GM21723 (cell line): ENCODE results near the gene ATP5F1A.
"Not testable (repeated sequence)": the region's sequence is repeated elsewhere in the genome, so short reads cannot be mapped to it uniquely, and the experiment has no call there.

ENCODE experiments used
- ATAC-seq: cut with Tn5 transposase; IDR thresholded peaks from one replicate; pipeline ENCODE4 v1.9.1; 2021; ENCODE audit warnings: mild to moderate bottlenecking, moderate library complexity; ENCODE audit not compliant: unreplicated experiment

The ATP5F1A gene

DNA sequence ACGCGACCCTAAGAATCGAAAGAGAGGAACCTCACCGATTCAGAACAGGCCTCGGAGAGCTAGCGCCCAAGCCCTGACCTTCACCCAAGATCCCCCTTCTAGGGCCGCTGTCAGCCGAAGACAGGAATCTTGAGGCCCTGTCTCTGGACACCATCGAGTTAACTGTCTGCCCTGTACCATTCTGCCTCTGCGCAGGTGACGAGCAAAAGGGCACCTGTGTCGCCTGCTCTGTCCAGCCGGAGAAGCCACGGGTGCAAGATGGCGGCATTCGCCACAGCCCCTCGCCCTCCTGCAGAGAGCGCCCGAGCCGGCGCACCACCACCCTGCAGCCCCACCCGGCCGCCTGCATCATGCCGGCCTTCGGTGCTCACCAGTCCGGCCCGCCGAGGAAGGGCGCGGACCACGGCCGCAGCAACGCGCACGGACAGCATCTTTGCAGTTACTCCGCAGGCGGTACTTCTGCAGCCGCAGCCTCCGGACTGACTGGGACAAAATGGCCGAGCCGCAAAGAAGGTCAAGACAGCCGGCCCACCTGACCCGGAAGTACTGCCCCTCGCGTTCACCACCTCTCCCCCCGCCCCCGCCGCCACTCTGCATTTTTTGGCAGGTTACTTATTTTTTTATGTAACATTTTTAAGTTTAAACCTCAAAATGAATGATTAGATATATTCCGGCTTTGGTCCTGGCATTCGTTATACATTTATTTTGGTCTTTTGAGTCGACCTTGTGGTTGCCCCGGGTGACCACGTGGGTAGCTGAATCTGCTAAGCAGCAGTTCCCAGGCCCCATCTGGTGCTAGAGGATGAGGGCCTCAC, at the start of gene ATP5F1A:
ATP5F1A (minus strand) TSS at position 496 of the 815 bp plus-strand sequence; CDS start at position 431, 65 bp downstream.
- ATAC-seq = peak; percentile 82

GRCh38 chr18:46141199-46141598, 43.1 kb upstream of the ATP5F1A start:
- ATAC-seq = no peak

GRCh38 chr18:46140173-46140572, 42.1 kb upstream of the ATP5F1A start:
- no peak for ATAC-seq

DNA sequence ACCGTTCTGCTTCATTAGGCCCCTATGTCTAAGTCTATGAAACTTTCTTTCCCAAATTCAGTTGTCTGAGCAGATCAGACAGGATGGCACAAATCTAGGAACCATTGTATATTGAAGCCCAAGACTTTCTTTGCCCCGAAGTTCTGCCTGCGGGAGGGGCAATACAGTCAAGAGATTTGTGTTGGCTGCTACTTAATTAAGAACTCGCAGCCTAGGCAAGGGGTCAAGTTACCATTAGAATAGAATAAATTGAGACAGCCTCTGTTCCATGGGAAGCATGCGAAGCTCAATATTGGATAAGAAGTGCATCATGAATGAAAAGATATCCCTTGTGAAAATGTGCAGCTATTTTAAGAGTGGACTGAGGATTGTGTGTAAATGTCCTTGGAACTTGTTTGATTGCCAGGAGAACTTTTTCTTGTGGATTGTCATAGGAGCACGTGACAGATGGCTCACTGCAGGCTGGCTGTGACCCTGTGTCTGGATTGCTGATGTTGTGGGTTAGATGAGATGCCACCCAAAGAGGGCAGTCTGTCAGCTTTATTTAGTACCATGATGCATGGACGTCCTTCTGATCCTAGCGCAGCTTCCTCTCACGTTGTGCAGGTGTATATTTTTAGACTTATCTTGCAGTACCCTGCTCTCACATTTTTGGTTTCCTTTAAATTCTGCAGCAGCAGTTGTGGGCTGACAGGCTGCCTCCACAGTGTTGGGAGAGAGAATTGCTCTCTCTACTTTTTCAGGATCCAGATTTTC, 37.0 kb upstream of the ATP5F1A start:
- ATAC-seq = no peak

DNA sequence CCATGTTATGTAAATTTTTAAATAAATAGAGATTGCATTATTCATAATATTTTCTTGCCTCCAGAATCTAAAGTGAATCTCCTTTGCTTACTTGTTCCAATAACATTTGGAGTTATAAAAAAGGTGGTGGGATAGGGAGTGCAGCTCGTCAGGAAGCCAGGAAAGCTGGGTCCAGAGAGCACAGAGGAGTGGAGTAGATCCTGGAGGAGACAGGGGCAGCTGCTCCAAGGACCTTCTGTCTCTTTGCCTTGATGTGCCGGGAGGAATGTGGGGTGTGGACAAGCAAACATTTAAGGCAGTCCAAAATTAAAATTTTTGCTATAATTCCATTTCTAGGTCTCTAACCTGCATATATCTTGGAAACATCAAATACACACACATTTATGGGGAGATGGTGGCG, 35.4 kb upstream of the ATP5F1A start:
- ATAC-seq = no peak

GRCh38 chr18:46130549-46130948, 32.5 kb upstream of the ATP5F1A start:
- not testable (repeated sequence) for ATAC-seq

- ATAC-seq = no peak
These were observed 32.0 kb upstream of the ATP5F1A start for GRCh38 chr18:46130061-46130460.

DNA sequence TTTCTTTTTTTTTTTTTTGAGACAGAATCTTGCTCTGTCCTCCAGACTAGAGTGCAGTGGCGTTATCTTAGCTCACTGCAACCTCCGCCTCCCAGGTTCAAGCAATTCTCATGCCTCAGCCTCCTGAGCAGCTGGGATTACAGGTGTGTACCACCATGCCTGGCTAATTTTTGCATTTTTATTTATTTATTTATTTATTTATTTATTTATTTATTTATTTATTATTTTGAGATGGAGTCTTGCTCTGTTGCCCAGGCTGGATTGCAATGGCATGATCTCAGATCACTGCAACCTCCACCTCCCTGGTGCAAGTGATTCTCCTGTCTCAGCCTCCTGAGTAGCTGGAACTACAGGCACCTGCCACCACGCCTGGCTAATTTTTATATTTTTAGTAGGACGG, 28.5 kb upstream of the ATP5F1A start:
- ATAC-seq = not testable (repeated sequence)

DNA sequence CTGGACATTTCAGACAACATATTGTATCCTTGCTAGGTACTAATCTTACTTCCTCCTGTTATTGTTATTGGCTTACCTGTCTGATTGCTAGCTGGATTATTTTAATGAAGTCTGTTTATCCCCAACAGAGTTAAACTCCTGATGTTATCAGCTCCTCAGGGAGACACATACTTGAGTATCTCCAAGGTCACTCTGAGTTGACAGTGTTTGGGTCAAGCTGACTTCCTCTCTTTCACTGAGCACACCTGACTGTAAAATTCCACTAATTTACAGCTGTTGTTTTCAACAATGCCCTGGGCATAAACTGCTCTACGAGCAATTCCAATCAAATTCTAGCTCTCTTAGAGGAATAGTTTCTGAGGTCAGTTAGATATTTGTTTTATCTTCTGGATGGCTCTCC, 15.7 kb upstream of the ATP5F1A start:
- ATAC-seq = no peak

DNA sequence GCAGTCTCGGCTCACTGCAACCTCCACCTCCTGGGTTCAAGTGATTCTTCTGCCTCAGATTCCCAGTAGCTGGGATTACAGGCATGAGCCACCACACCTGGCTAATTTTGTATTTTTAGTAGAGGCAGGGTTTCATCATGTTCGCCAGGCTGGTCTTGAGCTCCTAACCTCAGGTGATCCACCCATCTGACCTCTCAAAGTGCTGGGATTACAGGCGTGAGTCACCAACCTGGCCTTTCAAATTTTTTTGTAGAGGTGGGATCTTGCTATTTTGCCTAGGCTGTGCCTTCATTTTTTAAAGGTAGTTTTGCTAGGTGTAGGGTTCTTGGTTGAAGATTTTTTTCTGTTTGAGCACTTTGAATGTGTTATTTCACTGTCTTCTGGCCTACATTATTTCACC, 12.3 kb upstream of the ATP5F1A start:
- no peak for ATAC-seq

GRCh38 chr18:46109386-46109785, 11.3 kb upstream of the ATP5F1A start:
- no peak for ATAC-seq

GRCh38 chr18:46104128-46104911, 6.2 kb upstream of the ATP5F1A start, which contains the start of gene HAUS1:
TSS of gene HAUS1 (plus strand) at chr18:46104385. CDS start at chr18:46104412, 27 bp downstream.
- peak; percentile 93 for ATAC-seq

DNA sequence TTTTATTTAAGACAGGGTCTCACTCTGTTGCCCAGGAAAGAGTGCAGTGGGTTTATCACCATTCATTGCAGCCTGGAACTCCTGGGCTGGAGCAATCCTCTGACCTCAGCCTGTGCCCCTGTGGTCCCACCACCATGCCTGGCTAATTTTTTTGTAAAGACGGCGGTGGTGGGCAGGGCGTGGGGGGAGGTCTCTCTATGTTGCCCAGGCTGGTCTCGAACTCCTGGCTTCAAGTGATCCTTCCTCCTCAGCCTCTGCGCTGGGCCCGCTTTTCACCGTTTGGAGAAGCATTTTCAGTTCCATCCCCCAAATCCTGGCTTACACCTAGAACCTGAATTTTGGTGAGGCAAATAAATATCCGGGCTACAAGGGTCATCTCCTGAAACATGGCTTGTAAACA, 1.4 kb upstream of the ATP5F1A start:
- ATAC-seq = no peak

DNA sequence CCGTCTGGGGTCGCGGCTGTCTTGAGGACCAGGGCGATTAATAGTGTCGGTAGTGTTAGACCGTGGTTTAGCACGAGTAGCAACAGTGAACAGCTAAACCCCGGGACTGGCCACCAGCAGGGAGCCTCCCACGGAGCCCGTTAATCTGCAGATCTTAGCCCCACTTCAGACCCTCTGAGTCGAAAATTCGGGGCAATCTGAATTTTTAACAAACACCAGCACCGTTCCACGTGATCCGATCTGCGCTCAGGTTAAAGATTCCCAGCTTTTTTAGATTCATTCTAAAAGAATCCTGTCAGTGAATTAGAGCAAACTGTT, 479 bp upstream of the ATP5F1A start:
- ATAC-seq = no peak

DNA sequence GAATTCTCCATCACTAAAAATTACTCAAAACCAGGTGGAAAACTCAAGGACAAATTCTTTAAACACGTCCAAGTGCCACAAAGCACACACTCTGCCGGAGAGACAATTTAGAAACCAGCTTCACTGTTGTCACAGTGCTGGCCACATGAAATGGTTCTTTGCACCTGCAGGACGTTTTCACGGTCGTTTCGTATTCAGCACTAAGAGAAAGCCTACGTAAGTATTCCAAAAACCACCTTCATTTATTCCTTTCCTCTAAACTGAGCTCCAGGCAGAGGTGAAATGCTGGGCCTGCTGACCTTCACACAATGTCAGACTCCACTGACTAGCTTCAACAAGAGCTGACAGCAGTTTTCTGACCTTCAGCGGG, 680 bp downstream of the ATP5F1A start:
- ATAC-seq = peak; percentile 39

GRCh38 chr18:46096651-46097300, 1.3 kb downstream of the ATP5F1A start:
- ATAC-seq = no peak

DNA sequence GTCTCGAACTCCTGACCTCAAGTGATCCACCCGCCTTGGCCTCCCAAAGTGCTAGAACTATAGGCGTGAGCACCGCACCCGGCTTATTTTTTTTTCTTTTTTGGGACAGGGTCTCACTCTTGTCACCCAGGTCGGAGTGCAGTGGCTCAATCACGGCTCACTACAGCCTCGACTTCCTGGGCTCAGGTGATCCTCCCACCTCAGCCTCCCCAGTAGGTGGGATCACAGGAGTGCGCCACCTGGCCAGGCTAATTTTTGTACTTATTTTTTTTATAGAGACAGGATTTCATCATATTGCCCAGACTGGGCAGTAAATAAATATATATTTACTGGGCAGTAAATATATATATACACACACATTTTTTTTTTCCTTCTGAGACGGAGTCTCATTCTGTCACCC, 2.6 kb downstream of the ATP5F1A start:
- no peak for ATAC-seq

DNA sequence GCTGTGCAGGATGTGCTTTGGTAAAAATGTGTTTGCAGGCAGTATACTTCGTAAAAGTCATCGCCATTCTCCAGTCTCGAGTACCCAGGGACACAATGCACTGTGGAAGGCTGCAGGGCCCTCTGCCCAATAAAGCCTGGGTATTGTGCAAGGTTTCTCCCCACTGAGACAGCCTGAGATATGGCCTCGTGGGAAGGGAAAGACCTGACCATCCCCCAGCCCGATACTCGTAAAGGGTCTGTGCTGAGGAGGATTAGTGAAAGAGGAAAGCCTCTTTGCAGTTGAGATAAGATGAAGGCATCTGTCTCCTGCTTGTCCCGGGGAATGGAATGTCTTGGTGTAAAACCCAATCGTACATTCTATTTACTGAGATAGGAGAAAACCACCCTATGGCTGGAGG, 9.6 kb downstream of the ATP5F1A start:
- ATAC-seq = not testable (repeated sequence)

GRCh38 chr18:46084431-46084830, 13.7 kb downstream of the ATP5F1A start:
- no peak for ATAC-seq

GRCh38 chr18:46080156-46080555, 17.9 kb downstream of the ATP5F1A start:
- no peak for ATAC-seq

GRCh38 chr18:46079336-46079735, 18.8 kb downstream of the ATP5F1A start:
- ATAC-seq = no peak
